IMR-90 (cell line): ENCODE results near the gene MTR. TPM values are rescaled to one million over a fixed set of nuclear protein-coding genes. Genes with fewer than 3 reads are reported as not detected.

Experiments used
- ATAC-seq: fragments of 200-7000 bp; cut with Tn5 transposase; 2 replicates; pipeline ENCODE4 v1.9.1; 2020; ENCODE audit warnings: low read depth, mild to moderate bottlenecking, moderate library complexity
- BruUV-seq: library from RNA; stranded (reverse); fragments of 400-500 nt; replicated peaks from 2 replicates; lab custom pipeline; 2021; lab: Mats Ljungman, UMichigan
- CTCF ChIA-PET: fragments of 300-600 bp; formaldehyde crosslinking; extraction: SDS; loops from one replicate; lab custom pipeline; 2021; ENCODE audit warnings: antibody characterized with exemption; lab: Yijun Ruan, JAX
- POLR2A ChIA-PET: fragments of 300-600 bp; sonication (Branson Sonifier 250); formaldehyde crosslinking; loops from one replicate; lab custom pipeline; 2022; ENCODE audit warnings: antibody characterized with exemption; ENCODE audit not compliant: unreplicated experiment; lab: Charles Lee
- DNase-seq: peaks from one replicate; pipeline ENCODE4 v3.0.0; 2013
- H2AFZ ChIP-seq: replicated peaks from 2 replicates; pipeline ENCODE3; 2013; ENCODE audit warnings: low read length, mild to moderate bottlenecking; ENCODE audit not compliant: poor library complexity
- H2AK5ac ChIP-seq: 2 replicates; pipeline ENCODE4 v1.6.1; 2013; ENCODE audit warnings: low read depth, low read length, inconsistent platforms
- H2AK9ac ChIP-seq: replicated peaks from 2 replicates; pipeline ENCODE3; 2013; ENCODE audit warnings: mild to moderate bottlenecking, low read depth, low read length, moderate library complexity; ENCODE audit not compliant: poor library complexity
- H2BK120ac ChIP-seq: 2 replicates; pipeline ENCODE4 v1.6.1; 2013; ENCODE audit warnings: low read depth, low read length, inconsistent platforms
- H2BK15ac ChIP-seq: 3 replicates; pipeline ENCODE4 v1.6.1; 2013; ENCODE audit warnings: low read depth, low read length, inconsistent platforms
- H2BK20ac ChIP-seq: 2 replicates; pipeline ENCODE4 v1.6.1; 2013; ENCODE audit warnings: low read depth, mild to moderate bottlenecking, inconsistent platforms, low read length, moderate library complexity
- H2BK5ac ChIP-seq: 2 replicates; pipeline ENCODE4 v1.6.1; 2013; ENCODE audit warnings: mild to moderate bottlenecking, low read depth, low read length, inconsistent platforms; ENCODE audit not compliant: poor library complexity, severe bottlenecking
- H3K14ac ChIP-seq: replicated peaks from 2 replicates; pipeline ENCODE4 v1.6.1; 2013; ENCODE audit warnings: low read depth, low read length, inconsistent platforms
- H3K18ac ChIP-seq: 2 replicates; pipeline ENCODE4 v1.6.1; 2013; ENCODE audit warnings: low read depth, low read length, control low read depth
- H3K23ac ChIP-seq: 2 replicates; pipeline ENCODE4 v1.6.1; 2013; ENCODE audit warnings: low read depth, low read length, inconsistent platforms
- H3K27ac ChIP-seq: 2 replicates; pipeline ENCODE4 v1.5.1; 2013; ENCODE audit warnings: mild to moderate bottlenecking, control low read depth, low read length; ENCODE audit not compliant: insufficient read depth
- H3K27me3 ChIP-seq: 2 replicates; pipeline ENCODE4 v1.6.1; 2013; ENCODE audit warnings: low read length; ENCODE audit not compliant: control insufficient read depth, insufficient read depth
- H3K36me3 ChIP-seq: 2 replicates; pipeline ENCODE4 v1.6.1; 2013; ENCODE audit warnings: low read length, mixed read lengths; ENCODE audit not compliant: control insufficient read depth, insufficient read depth
- H3K4ac ChIP-seq: 2 replicates; pipeline ENCODE4 v1.6.1; 2013; ENCODE audit warnings: low read depth, low read length, inconsistent platforms
- H3K4me1 ChIP-seq: 2 replicates; pipeline ENCODE4 v1.6.1; 2013; ENCODE audit warnings: low read length, mixed read lengths; ENCODE audit not compliant: control insufficient read depth, insufficient read depth
- H3K4me2 ChIP-seq: 2 replicates; pipeline ENCODE4 v1.6.1; 2013; ENCODE audit warnings: low read depth, mild to moderate bottlenecking, control low read depth, low read length, moderate library complexity
- H3K4me3 ChIP-seq: 2 replicates; pipeline ENCODE4 v1.5.1; 2013; ENCODE audit warnings: low read depth, mild to moderate bottlenecking, control low read depth, low read length, moderate library complexity; ENCODE audit not compliant: insufficient read depth
- H3K56ac ChIP-seq: 2 replicates; pipeline ENCODE4 v1.6.1; 2013; ENCODE audit warnings: low read length, inconsistent platforms; ENCODE audit not compliant: insufficient read depth; ENCODE audit errors: extremely low read depth
- H3K79me1 ChIP-seq, 2 experiments: 2 replicates each; pipeline ENCODE4 v1.6.1; 2013; ENCODE audit warnings: low read length in 2 of 2, inconsistent platforms in 1 of 2, low read depth in 1 of 2
- H3K9ac ChIP-seq: 2 replicates; pipeline ENCODE4 v1.6.1; 2013; ENCODE audit warnings: low read depth, low read length, control low read depth
- H3K9me1 ChIP-seq: 2 replicates; pipeline ENCODE4 v1.6.1; 2013; ENCODE audit warnings: low read length, inconsistent platforms; ENCODE audit not compliant: insufficient read depth
- H3K9me3 ChIP-seq: 2 replicates; pipeline ENCODE4 v1.6.1; 2013; ENCODE audit warnings: low read length; ENCODE audit not compliant: control insufficient read depth, insufficient read depth
- H4K20me1 ChIP-seq: 2 replicates; pipeline ENCODE4 v1.6.1; 2013; ENCODE audit warnings: low read length, inconsistent platforms; ENCODE audit not compliant: insufficient read depth
- H4K5ac ChIP-seq: 2 replicates; pipeline ENCODE4 v1.6.1; 2013; ENCODE audit warnings: mild to moderate bottlenecking, low read depth, low read length, control low read depth
- H4K8ac ChIP-seq, 2 experiments: 2 replicates each; pipeline ENCODE4 v1.6.1; 2013; ENCODE audit warnings: low read depth in 2 of 2, low read length in 2 of 2, control low read depth in 1 of 2, inconsistent platforms in 1 of 2
- H4K91ac ChIP-seq: 2 replicates; pipeline ENCODE4 v1.6.1; 2013; ENCODE audit warnings: low read depth, low read length, inconsistent platforms; ENCODE audit not compliant: insufficient read depth
- BHLHE40 ChIP-seq: fragments of 150-350 bp; IDR thresholded peaks from 2 replicates; pipeline ENCODE4 v1.6.1; 2016; ENCODE audit warnings: mild to moderate bottlenecking, low read depth, low read length
- CHD1 ChIP-seq: IDR thresholded peaks from 2 replicates; pipeline ENCODE4 v1.6.1; 2012; ENCODE audit warnings: low read depth, low read length, improper control_type of control experiment
- FOS ChIP-seq: fragments of 150-350 bp; IDR thresholded peaks from 2 replicates; pipeline ENCODE4 v1.6.1; 2016; ENCODE audit warnings: low read depth, low read length
- MAFK ChIP-seq: IDR thresholded peaks from 2 replicates; pipeline ENCODE4 v1.6.1; 2012; ENCODE audit warnings: low read depth, low read length, improper control_type of control experiment
- MAZ ChIP-seq: IDR thresholded peaks from 2 replicates; pipeline ENCODE4 v1.6.1; 2012; ENCODE audit warnings: low read depth, mild to moderate bottlenecking, low read length, improper control_type of control experiment, moderate library complexity, borderline replicate concordance
- MXI1 ChIP-seq: IDR thresholded peaks from 2 replicates; pipeline ENCODE4 v1.6.1; 2012; ENCODE audit warnings: low read depth, mild to moderate bottlenecking, low read length, moderate library complexity, borderline replicate concordance
- NFE2L2 ChIP-seq: fragments of 150-350 bp; IDR thresholded peaks from 2 replicates; pipeline ENCODE4 v1.6.1; 2016; ENCODE audit warnings: low read depth, mild to moderate bottlenecking, low read length
- POLR2A ChIP-seq: IDR thresholded peaks from 2 replicates; pipeline ENCODE4 v1.6.1; 2012; ENCODE audit warnings: mild to moderate bottlenecking, low read depth, low read length
- RAD21 ChIP-seq: IDR thresholded peaks from 2 replicates; pipeline ENCODE4 v1.6.1; 2012; ENCODE audit warnings: low read length, improper control_type of control experiment
- RCOR1 ChIP-seq: IDR thresholded peaks from 2 replicates; pipeline ENCODE4 v1.6.1; 2012; ENCODE audit warnings: mild to moderate bottlenecking, low read length, improper control_type of control experiment; ENCODE audit not compliant: insufficient replicate concordance
- RFX5 ChIP-seq: IDR thresholded peaks from 2 replicates; pipeline ENCODE4 v1.8.0; 2012; ENCODE audit warnings: low read depth, mild to moderate bottlenecking, low read length, moderate library complexity
- WGBS, 2 experiments: methylation state at CpG; one replicate each; pipeline versions ENCODE4 v1.1.5 to v1.1.7; 2013; ENCODE audit warnings: missing lambda C conversion rate in 2 of 2; ENCODE audit not compliant: insufficient read length in 1 of 2; ENCODE audit errors: extremely low coverage in 2 of 2; 5-methylcytosine and 5-hydroxymethylcytosine counted together
- dilution Hi-C: fragments of 300-500 bp; cut with HindIII; formaldehyde crosslinking; loops from one replicate; pipeline ENCODE4 v1.14.3; 2018; ENCODE audit warnings: low sequenced_read_pairs; ENCODE audit not compliant: unreplicated experiment
- in situ Hi-C: fragments of 300-500 bp; cut with MboI; formaldehyde crosslinking; loops from 3 replicates; pipeline ENCODE4 v1.14.3; 2019; ENCODE audit warnings: low sequenced_read_pairs, inconsistent platforms, mixed read lengths
- intact Hi-C: fragments of 100-400 bp; cut with micrococcal nuclease; formaldehyde crosslinking; loops from 2 replicates; pipeline ENCODE4 v1.10.0; 2022
- polyA plus RNA-seq, 3 experiments: library from polyadenylated mRNA; depleted of rRNA; stranded (reverse); fragments of >200 nt; gene quantifications; 2 replicates each; pipeline ENCODE4 v1.2.3, GENCODE V29; 2012; ENCODE audit warnings: low replicate concordance in 1 of 3
- total RNA-seq: library from RNA; depleted of rRNA; stranded (reverse); fragments of >200 nt; gene quantifications from 2 replicates; pipeline ENCODE4 v1.2.3, GENCODE V29; 2012
- TF ChIP-seq, protein P1 (sequence below): conservative IDR thresholded peaks from 2 replicates; pipeline ENCODE4 v1.5.1; 2012; ENCODE audit warnings: mild to moderate bottlenecking, low read depth, low read length, improper control_type of control experiment
- TF ChIP-seq, protein P2 (sequence below): fragments of 150-350 bp; IDR thresholded peaks from 2 replicates; pipeline ENCODE4 v1.6.1; 2017; ENCODE audit warnings: mild to moderate bottlenecking, antibody characterized with exemption, low read length, low read depth

MTR gene
- total and polyA plus RNA-seq, 2 of the 4 experiments (the other 2 are of a cell fraction) = 7.7 to 31.0 TPM

DNA sequence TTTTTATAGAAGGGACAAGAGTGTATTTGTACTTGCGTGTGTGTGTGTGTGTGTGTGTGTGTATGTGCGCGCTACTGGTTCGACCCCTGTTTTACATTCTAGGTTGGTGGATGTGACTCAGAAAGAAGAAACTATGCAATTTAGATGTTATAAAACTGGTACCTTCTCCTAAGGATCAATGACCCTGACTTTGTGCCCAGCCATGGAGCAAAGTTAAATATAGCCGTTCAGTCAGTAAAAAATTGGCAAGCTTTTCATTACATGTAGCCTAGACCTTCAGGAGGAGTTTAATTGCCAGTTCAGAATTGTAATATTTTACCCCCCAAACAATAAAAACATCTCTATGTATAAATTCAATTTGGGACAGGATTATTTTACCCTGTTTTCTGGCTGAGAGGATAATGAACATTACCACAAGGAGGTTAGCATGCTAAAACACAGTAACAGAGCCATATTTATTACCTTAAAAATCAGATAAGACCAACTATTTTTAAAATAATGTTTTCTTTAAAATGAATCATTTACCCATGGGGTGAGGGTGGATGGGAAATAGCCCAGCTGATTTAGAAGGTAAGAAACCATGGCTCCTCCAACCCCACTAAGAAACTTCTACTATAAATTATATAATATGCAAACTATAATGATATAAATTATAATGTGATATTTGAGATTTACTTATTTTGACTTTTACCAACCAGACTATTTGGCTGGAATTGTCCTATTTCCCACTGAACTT, 33.5 kb upstream of the MTR start (continued):
- TF ChIP-seq MAFK = no peak

GRCh38 chr1:236762410-236762809, 32.7 kb upstream of the MTR start:
- DNase-seq (no peak), ATAC-seq (no peak)
- Histone ChIP-seq H3K14ac (no peak overlapping the region), H3K9me3 (no peaks in the 10 kb centered on the region), H3K27ac (no peak overlapping the region), H3K9me1 (no peaks in the 10 kb centered on the region), H3K4me1 (no peaks in the 10 kb centered on the region), H2BK15ac (no peak overlapping the region), H2BK5ac (no peak overlapping the region), H3K27me3 (no peaks in the 10 kb centered on the region), H2BK20ac (no peak overlapping the region), H4K20me1 (no peaks in the 10 kb centered on the region), H2AK5ac (no peak overlapping the region), H3K56ac (no peak overlapping the region), H4K8ac (no peak overlapping the region), H3K9ac (no peak overlapping the region), H3K4ac (no peak overlapping the region), H2AK9ac (no peak overlapping the region), H3K4me2 (no peak overlapping the region), H2AFZ (no peak overlapping the region), H2BK120ac (no peak overlapping the region), H3K36me3 (no peaks in the 10 kb centered on the region), H4K5ac (no peak overlapping the region), H3K4me3 (no peak overlapping the region), H3K23ac (no peak overlapping the region), H3K18ac (no peak overlapping the region), H4K91ac (no peak overlapping the region), H3K79me1 (no peaks in the 10 kb centered on the region)
- dilution Hi-C loops (no loop called here), in situ Hi-C loops (loop anchor here (25.0 kb wide), 1 partner anchor 625 kb away; no protein-coding TSS in a partner anchor), intact Hi-C loops (no loop called here)
- WGBS, 2 experiments = 80% methylated on average over 5 of the region's 15 CpGs; no CpG with 5 or more reads in 1 of the 2 experiments
- BruUV-seq = no TSS peak
- ChIA-PET POLR2A (no interaction called here), CTCF (interaction anchor here (0.6 kb wide), 1 partner anchor 73 kb away, joined by 3 read pairs; no protein-coding TSS in a partner anchor)
- TF ChIP-seq RCOR1 (no peak), BHLHE40 (no peak), NFE2L2 (no peak), POLR2A (no peak), MAFK (no peak), CHD1 (no peak), MXI1 (no peak), MAZ (no peak), RAD21 (no peak), RFX5 (no peak), FOS (no peak)
- TF ChIP-seq, protein P1, sequence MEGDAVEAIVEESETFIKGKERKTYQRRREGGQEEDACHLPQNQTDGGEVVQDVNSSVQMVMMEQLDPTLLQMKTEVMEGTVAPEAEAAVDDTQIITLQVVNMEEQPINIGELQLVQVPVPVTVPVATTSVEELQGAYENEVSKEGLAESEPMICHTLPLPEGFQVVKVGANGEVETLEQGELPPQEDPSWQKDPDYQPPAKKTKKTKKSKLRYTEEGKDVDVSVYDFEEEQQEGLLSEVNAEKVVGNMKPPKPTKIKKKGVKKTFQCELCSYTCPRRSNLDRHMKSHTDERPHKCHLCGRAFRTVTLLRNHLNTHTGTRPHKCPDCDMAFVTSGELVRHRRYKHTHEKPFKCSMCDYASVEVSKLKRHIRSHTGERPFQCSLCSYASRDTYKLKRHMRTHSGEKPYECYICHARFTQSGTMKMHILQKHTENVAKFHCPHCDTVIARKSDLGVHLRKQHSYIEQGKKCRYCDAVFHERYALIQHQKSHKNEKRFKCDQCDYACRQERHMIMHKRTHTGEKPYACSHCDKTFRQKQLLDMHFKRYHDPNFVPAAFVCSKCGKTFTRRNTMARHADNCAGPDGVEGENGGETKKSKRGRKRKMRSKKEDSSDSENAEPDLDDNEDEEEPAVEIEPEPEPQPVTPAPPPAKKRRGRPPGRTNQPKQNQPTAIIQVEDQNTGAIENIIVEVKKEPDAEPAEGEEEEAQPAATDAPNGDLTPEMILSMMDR = no peak
- TF ChIP-seq, protein P2, sequence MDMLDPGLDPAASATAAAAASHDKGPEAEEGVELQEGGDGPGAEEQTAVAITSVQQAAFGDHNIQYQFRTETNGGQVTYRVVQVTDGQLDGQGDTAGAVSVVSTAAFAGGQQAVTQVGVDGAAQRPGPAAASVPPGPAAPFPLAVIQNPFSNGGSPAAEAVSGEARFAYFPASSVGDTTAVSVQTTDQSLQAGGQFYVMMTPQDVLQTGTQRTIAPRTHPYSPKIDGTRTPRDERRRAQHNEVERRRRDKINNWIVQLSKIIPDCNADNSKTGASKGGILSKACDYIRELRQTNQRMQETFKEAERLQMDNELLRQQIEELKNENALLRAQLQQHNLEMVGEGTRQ = no peak
